NOMO-1 (cell line): ENCODE measurements around the gene TRMT1.
"Not testable (repeated sequence)": the region's sequence is repeated elsewhere in the genome, so short reads cannot be mapped to it uniquely, and the experiment has no call there.

Source experiments
- DNase-seq, 2 experiments: peaks; one replicate each; lab custom pipeline; 2025; ENCODE audit not compliant: unreplicated experiment in 2 of 2; lab: John Stamatoyannopoulos, UW

Gene TRMT1

DNA sequence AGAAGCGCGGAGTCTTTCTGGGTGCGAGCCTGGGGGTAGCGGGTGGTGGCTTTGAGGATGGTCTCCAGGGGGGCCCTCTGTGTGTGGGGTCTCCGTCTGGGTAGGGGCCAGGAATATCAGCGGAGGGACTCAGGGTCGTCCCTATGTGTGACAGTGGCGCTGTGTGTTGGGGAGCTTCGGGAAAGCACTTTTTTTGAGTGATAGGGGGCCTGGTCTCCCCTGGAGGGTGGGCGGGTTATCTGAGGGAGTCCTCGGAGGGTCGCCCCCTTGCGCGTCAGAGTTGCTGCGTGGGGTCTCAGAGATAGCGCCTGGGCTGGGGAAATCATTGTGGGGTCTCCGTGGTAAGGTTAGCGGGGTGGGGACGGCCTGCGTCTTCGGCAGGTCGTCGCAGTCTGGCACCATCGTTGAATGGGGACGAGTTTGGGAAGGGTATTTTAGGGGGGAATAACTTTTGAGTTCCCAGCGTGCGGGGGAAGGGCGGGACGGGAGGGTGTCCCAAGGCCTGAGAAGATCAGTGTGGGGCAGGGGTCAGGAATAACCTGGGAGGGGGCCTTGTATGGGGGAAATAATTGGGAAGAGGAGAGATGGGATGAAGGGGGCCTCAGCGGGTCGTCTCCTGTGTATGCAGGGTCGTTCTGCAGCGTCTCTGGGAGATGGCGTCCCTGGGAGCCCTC lies 34.5 kb upstream of the TRMT1 start:
- no peak for DNase-seq

DNA sequence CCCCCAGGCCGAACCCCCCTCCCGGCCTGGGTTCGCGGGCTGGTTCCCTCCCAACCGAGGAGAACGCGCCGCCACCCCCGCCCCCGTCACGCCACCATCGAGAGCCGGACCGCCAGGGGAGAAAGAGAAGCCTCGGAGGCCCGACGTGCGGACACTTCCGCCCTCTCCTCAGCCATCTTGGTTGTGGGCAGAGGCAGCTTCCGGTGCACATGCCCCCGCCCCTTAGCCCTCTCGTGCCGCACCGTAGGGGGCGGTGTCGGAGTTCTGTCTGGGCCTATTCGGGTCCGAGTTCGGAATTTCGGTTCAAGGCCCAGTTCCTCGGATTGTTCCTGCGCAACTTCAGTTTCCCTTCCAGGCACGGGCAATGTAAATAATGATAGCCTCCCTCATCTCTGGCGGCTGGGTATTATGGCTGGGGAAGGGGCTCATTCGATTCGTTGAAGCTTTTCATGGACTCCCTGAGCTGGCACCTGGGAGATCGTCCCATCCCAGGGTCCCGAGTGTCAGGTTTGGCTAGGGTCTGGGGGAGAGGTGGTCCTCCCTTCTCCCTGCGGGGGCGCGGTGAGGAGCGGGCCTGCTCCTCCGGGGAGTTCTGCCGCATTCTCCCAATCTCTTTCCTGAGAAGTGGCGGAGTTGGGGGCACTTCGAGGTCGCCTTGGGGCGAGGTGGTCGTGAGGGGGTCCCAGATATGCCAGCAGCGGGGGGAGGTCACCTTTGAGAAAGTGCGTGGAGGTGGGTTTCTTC lies 33.8 kb upstream of the TRMT1 start, which contains the start of the genes IER2 and STX10:
Gene IER2 (plus strand): TSS at position 225 of the 744 bp plus-strand sequence. CDS start 2,776 bp downstream, outside the sequence.
Gene STX10 (minus strand): TSS at position 189 of the 744 bp plus-strand sequence. CDS start 202 bp downstream, outside the sequence.
- DNase-seq = peak; percentile 96

DNA sequence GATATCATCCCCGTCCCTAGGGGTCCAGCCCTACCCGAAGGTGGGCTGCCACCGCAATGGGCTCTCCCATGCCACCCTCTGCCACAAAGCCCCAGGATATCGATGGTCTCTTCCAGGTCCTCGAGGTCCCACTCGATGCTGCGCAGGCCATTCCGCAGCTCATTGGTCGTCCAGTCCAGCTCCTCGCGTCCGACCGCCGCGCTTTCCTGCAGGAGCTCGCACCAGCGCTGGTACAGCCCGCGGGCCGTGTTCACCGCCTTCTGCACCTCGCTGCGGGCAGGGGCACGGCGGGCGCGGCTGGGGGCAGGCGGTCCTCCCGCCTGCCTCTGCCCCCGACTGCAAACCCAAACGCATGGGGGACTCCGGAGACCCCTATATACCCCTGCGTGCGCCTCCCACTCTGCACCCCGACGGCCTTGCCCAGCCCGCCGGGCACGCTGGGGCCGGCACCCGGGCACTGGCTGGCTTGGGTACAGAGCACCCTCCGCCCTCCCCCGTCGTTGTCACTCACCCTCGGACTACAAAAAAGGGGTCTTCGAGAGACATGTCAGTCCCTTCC lies 33.2 kb upstream of the TRMT1 start:
- peak; percentile 33 to 47 for DNase-seq

DNA sequence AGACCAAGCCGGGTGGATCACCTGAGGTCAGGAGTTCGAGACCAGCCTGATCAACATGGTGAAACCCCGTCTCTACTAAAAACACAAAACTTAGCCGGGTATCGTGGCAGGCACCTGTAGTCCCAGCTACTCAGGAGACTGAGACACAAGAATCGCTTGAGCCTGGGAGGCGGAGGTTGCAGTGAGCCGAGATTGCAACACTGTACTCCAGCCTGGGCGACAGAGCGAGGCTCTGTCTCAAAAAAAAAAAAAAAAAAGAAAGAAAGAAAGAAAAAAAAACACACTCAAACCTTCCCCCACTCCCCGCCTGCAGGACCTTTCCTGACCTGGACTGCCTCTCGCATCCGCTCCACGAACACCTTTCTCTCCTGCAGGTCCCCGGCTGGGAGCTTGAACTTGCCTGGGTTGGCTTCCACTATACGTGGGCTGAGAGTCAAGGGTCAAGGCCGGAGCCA lies 32.7 kb upstream of the TRMT1 start:
- DNase-seq = not testable (repeated sequence)

DNA sequence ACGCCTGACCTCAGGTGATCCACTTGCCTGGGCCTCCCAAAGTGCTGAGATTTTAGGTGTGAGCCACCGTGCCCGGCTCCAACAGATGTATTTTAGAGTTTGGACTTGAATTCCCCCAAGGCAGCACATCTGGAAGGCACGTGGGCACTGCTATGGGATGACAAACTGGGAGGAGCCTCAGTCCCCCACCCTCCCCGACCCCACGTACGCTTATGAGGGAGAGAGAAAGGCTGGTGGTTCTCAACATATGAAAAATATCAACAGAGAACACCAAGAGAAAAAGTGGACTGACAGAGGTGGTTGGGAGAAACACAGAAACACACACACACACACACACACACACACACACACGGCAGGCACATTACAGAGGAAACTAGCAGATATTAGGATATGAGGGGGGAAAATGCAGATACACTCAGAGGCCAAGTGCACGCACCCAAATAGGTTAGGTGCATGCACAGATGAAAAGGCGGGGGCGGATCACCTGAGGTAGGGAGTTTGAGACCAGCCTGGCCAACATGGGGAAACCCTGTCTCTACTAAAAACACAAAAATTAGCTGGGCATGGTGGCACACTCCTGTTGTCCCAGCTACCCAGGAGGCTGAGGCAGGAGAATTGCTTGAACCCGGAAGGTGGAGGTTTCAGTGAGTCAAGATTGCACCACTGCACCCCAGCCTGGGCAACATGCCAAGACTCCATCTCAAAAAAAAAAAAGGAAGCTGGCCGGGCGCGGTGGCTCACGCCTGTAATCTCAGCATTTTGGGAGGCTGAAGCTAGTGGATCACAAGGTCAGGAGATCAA lies 30.4 kb upstream of the TRMT1 start:
- DNase-seq = peak; percentile 31 to 41

DNA sequence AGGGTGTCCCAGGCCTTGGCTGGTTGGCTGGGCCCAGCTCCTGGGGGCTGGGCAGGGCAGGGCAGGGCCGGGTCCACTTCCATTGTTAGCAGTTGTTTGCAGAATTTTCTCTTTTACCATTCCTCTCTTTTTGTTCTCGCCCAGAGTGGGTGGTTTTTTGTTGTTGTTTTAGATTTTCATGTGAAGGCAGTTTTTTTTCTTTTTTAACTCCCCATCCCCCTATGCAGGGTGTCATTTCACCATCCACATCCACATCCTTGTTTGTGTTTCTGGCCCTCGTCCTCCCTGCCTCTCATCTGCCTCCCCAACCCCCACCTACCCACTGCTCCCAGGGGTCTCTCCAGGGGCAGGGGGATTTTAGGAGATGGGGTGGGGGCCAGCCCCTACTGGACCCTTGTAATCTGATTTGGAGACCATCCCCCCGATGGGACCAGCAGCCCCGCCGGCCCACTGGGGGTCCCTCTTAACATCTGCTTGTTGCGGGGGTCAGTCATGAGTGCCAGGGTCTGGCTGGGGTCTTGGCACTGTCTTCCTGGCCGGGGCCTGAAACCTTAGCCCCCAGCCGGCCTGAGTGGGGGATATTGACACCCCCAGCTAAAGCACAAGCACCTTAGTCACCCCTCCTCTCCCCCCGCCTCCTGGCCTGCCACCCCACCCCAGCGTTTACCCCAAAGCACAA lies 23.2 kb upstream of the TRMT1 start:
- no peak for DNase-seq

DNA sequence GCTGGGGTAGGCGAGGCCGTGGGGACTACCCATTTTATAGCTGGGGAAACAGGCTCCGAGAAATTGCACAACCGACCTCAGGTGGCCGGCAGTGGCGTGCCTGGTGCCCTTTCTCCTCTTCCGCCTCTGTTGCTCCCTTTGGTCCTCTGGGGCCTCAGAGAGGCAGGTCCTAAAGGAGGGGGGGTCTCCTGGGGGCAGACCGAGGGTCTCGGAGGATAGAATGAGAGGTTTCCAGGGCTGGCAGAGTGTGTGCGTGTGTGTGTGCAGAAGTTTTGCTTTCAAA lies 22.3 kb upstream of the TRMT1 start:
- no peak for DNase-seq

DNA sequence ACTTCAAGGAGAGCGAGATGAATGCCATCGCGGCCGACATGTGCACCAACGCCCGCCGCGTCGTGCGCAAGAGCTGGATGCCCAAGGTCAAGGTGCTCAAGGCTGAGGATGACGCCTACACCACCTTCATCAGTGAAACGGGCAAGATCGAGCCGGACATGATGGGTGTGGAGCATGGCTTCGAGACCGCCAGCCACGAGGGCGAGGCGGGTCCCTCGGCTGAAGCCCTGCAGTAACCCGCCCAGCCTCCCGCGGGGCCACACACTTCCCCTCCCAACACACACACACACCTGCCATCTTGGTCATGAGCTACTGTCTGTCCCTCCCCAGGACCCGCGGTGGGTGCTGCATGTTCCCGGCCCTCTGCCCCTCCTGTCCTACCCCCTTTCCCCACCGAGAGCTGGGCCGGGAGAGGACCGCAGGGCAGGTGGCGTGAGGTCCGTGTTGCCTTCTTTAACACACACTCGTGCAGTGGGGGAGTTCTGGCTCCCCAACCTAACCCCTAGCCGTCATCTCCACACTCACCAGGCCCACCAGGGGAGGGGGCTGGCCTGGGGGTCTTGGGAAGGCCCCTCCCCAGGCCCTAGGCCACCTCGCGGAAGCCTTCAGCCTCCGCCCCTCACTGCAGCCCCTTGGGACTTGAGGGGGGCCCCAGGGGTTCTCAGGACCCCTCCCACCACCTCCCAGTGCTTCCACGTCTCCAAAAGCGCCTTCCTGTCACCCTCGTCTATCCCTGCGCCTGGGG lies 21.8 kb upstream of the TRMT1 start:
- DNase-seq = no peak

DNA sequence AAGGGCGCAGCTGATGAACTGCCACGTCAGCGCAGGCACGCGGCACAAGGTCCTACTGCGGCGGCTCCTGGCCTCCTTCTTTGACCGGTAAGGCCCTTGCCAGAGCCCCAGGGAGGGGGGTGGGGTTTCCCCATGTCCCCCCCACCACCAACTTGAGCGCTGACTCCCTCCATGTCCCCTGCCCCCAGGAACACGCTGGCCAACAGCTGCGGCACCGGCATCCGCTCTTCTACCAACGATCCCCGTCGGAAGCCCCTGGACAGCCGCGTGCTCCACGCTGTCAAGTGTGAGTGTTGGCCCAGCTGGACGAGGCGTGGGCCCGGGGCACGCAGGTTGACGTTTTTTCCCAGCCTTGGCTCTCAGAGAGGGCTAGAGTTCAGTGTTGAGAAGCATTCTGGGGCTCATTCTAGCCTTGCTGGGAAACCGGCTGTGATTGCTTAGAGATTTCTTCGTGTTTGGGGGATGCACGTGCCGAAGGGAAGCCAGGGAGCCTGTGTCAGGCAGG lies 20.8 kb upstream of the TRMT1 start:
- DNase-seq = no peak

DNA sequence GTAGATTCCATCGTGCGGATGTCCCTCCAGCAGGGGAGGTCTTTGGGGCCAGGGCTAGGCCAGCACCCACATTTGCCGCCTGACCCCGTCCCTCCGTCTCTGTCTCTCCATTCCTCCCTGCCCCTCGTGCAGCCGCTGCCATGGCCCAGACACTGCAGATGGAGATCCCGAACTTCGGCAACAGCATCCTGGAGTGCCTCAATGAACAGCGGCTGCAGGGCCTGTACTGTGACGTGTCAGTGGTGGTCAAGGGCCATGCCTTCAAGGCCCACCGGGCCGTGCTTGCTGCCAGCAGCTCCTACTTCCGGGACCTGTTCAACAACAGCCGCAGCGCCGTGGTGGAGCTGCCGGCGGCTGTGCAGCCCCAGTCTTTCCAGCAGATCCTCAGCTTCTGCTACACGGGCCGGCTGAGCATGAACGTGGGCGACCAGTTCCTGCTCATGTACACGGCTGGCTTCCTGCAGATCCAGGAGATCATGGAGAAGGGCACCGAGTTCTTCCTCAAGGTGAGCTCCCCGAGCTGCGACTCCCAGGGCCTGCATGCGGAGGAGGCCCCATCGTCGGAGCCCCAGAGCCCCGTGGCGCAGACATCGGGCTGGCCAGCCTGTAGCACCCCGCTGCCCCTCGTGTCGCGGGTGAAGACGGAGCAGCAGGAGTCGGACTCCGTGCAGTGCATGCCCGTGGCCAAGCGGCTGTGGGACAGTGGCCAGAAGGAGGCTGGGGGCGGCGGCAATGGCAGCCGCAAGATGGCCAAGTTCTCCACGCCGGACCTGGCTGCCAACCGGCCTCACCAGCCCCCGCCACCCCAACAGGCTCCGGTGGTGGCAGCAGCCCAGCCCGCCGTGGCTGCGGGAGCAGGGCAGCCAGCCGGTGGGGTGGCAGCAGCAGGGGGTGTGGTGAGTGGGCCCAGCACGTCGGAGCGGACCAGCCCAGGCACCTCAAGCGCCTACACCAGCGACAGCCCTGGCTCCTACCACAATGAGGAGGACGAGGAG lies 18.8 kb upstream of the TRMT1 start:
- DNase-seq = no peak

DNA sequence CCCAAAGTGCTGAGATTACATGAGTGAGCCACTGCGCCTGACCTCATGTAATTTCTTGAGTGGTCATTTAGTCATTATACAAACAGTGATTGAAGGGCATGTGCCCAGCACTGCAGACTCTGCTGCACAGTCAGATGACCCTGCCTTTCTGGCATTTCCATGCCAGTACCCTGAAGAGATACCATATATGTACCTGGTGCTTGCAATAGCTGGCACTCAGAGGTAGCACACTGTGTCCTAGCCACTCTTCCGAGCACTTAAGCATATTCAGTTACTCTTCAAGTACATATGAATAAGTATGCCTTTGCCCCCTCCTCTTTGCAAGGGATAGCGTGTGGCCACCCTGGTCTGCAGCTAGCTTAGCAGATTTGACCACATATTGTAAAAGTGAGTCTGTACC lies 18.1 kb upstream of the TRMT1 start:
- no peak for DNase-seq

DNA sequence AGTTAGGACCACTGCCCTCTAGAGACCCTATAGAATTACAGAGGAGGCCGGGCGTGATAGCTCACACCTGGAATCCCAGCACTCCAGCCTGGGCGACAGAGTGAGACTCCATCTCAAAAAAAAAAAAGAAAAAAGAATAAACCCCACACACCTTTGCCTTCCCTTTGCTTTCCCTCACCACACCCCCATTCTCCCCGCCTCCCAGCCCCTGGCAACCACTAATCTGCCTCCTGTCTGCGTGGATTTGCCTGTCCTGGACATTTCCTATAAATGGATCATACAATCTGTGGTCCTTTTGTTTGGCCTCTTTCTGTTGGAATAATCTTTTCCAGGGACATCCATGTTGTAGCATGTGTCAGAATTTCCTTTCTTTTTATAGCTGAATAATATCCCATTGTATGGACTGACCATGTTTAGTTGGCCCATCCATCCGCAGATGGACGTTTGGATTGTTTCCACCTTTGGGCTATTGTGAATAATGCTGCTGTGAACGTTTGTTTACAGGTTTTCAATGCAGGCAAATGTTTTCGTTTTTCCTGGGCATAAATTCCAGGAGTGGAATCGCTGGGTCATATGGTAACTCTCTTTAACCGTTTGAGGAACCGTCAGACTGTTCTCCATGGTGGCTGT lies 16.8 kb upstream of the TRMT1 start:
- no peak for DNase-seq

DNA sequence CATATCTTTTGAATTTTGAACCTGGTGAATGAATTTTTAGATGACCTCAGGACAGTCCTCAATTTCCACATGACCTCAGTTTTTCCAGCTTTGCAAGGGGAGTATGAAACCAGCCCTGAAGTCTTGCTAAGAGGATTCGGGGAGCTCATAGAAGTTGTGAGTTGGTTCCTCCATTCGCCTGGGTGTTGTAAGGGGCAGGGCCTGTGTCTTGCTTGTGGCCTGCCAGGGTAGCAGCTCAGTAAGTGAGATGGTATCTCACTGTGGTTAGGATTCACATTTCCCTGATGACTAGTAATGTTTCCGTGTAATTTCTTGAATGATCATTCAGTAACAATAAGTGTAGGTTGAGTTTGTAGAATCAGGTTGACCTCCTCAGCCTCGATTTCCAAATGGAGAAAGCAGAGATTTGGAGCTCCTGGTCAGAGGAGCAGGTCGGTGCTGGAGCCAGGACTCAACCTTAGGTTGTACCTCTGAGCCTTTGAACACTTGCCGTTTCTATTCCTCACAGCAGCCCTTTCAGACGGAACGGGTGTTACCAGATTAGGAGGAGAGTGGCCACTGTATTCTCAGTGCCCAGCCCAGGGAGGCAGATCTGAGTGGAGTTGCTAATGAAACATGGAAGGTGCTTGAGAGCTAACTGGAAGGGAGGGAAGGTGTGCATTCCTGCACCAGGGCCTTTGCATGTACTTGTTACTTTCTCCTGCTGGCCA lies 16.1 kb upstream of the TRMT1 start:
- no peak for DNase-seq

DNA sequence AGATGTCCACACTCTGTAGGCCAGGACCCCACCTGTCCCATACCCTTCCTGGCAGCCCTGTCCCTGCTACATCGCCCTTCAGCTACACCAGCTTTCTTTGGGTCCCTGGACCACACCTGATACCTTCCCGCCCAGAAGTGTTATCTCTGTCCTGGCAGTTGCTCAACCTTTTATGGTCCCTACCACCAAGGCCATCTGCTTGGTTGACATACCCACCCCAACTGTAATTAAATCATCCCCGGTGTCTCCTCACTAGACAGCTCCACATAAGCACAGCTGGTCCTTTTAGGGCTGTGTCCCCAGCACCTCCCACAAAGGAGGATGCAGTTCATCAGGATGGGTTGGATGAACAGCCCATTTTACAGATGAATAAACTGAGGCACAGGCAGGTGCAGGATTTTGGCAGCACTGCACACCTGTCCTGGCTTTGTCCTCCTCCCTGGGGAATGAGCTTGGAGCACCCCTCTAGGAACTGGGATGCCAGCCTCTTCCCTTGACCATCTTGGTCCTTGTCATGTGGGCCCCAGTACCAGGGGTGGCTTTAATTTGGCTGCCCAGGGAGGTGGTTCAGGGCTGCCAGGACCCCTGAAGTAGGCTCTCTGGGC lies 14.4 kb upstream of the TRMT1 start:
- DNase-seq = no peak

DNA sequence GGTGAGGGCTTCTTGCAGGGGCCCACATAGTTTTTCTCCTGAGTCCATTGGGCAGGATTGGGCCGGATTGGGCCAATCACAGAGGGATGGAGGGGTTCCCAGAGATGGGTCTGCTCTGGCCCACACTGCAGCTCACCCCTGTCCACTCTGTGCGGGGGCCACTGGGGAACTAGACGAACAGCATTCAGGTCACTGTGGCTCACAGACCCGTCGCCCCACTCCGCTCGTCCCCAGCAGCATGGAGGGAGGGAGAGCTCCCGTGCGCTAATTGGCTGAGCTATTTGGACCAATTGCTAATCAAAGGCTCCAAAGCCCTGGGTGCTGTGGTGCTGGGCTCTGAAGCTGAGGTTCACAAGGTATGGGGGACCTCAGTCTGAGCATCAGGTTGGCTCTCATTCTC lies 12.8 kb upstream of the TRMT1 start:
- no peak for DNase-seq

DNA sequence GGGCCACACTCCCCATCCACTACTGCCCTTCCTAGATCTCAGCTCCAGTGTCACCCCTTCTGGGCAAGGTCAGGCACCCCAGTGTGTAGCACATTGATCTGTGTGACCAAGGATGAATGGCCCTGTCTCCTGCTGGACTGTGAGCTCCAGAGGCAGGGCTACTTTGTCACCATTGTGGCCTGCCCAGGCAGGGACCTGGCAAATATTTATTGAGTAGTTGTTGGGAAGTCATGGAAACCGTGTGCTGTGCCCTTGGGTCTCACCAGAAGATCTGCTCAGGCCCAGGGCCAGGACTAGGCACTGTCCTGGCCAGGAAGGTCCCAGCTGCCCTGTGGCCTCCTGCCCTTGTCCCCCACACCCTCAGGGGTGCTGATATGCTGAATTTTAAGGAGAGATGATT lies 12.0 kb upstream of the TRMT1 start:
- no peak for DNase-seq
